ENCODE results near the gene RCBTB2. TPM values are rescaled to one million over a fixed set of nuclear protein-coding genes. Genes with fewer than 3 reads are reported as not detected.

RCBTB2 gene
- total RNA-seq, 1 donor, result 7.0 TPM

GRCh38 chr13:48562296-48563066 is 29.6 kb upstream of the RCBTB2 start:
- H3K4me3 ChIP-seq (ENCODE audit: low read depth, low read length), result no peak overlapping the region
- no peak for DNase-seq (ENCODE audit: low read depth)
- no peak for TF ChIP-seq CTCF (IDR thresholded peaks at IDR 0.05; ENCODE audit: insufficient read depth, low read length)

- no peak overlapping the region for H3K4me3 ChIP-seq (ENCODE audit: low read depth, low read length)
- no peak for TF ChIP-seq CTCF (IDR thresholded peaks at IDR 0.05; ENCODE audit: insufficient read depth, low read length)
- no peak for DNase-seq (ENCODE audit: low read depth)
Observed at GRCh38 chr13:48561466-48562235, 28.8 kb upstream of the RCBTB2 start.

- DNase-seq (ENCODE audit: low read depth), result no peak
- no peak for TF ChIP-seq CTCF (IDR thresholded peaks at IDR 0.05; ENCODE audit: insufficient read depth, low read length)
- H3K4me3 ChIP-seq (ENCODE audit: low read depth, low read length), result no peak overlapping the region
Observed at GRCh38 chr13:48560657-48561337, 27.9 kb upstream of the RCBTB2 start.

- no peak for TF ChIP-seq CTCF (IDR thresholded peaks at IDR 0.05; ENCODE audit: insufficient read depth, low read length)
- H3K4me3 ChIP-seq (ENCODE audit: low read depth, low read length), result no peak overlapping the region
- peak; percentile 58 for DNase-seq (ENCODE audit: low read depth)
Observed at GRCh38 chr13:48559638-48560320, 26.9 kb upstream of the RCBTB2 start.

GRCh38 chr13:48556817-48557216 is 23.9 kb upstream of the RCBTB2 start:
- no peak for DNase-seq (ENCODE audit: low read depth)
- H3K4me3 ChIP-seq (ENCODE audit: low read depth, low read length), result no peak overlapping the region
- no peak for TF ChIP-seq CTCF (IDR thresholded peaks at IDR 0.05; ENCODE audit: insufficient read depth, low read length)

GRCh38 chr13:48555441-48555840 is 22.6 kb upstream of the RCBTB2 start:
- TF ChIP-seq CTCF (IDR thresholded peaks at IDR 0.05; ENCODE audit: insufficient read depth, low read length), result no peak

More at GRCh38 chr13:48555441-48555840, 22.6 kb upstream of the RCBTB2 start:
- no peak for DNase-seq (ENCODE audit: low read depth)
- no peak overlapping the region for H3K4me3 ChIP-seq (ENCODE audit: low read depth, low read length)
